Measurements from ENCODE around the gene EGFL8. TPM values are rescaled to one million over a fixed set of nuclear protein-coding genes. Genes with fewer than 3 reads are reported as not detected.

EGFL8 gene
- total and polyA plus RNA-seq, 2 of the 8 experiments (the other 6 are each of a cell fraction or from before 2014, with no cell fraction given), result 5.0 to 9.2 TPM

- no peak within 1 kb of the TSS; the same call in 1 of the 2 replicates for H3K18ac ChIP-seq (ENCODE audit: extremely low read depth, low read length)
- H3K56ac ChIP-seq (replicated peaks; ENCODE audit: insufficient read length, low read depth, low read length), result peak within 1 kb of the TSS; percentile 50
- peaks cover 5% of the 10 kb centered on the region for H3K23me2 ChIP-seq (ENCODE audit: low read depth, low read length)
- no peak within 1 kb of the TSS for H2BK120ac ChIP-seq (replicated peaks; ENCODE audit: low read depth, low read length)
- no peak within 1 kb of the TSS for H3K14ac ChIP-seq (ENCODE audit: insufficient read length)
- POLR2A ChIA-PET (ENCODE audit: partially characterized antibody), result interaction anchor here (0.7 to 6.5 kb wide), 22 partner anchors 9 to 844 kb away, joined by 3 to 70 read pairs (median 4); partner anchors contain the start of genes AGPAT1, EGFL8, MSH5 and PRRT1
- H2BK20ac ChIP-seq (ENCODE audit: low read length), result no peak within 1 kb of the TSS
- peak within 1 kb of the TSS; percentile 65 to 97 (median 96) for H3K9ac ChIP-seq (replicated peaks in 1 of 4; ENCODE audit: extremely low read depth in 1 of 4, low read depth in 3 of 4, low read length in 3 of 4)
- H3K23ac ChIP-seq (ENCODE audit: insufficient read length), result no peak within 1 kb of the TSS
- no peaks in the 10 kb centered on the region for H4K20me1 ChIP-seq (replicated peaks in 1 of 2; ENCODE audit: control insufficient read depth in 1 of 2, insufficient read depth in 2 of 2, low read length in 2 of 2)
- H2BK15ac ChIP-seq (ENCODE audit: low read length), result peak within 1 kb of the TSS; percentile 83; the same call in 1 of the 2 replicates
- H3K36me3 ChIP-seq (ENCODE audit: control insufficient read depth in 2 of 4, insufficient read depth in 4 of 4, low read length in 3 of 4), result peaks cover 0 to 10% (median 4%) of the 10 kb centered on the region in 4 experiments; a peak in 4 of 8 replicates
- peaks cover 0 to 12% of the 10 kb centered on the region in 2 experiments; a peak in 1 of 4 replicates for H3K79me2 ChIP-seq (ENCODE audit: control insufficient read depth in 1 of 2, insufficient read depth in 2 of 2, low read length in 2 of 2)
- H3K4me2 ChIP-seq (ENCODE audit: insufficient read depth in 1 of 2, low read depth in 2 of 2, low read length in 2 of 2), result peak within 1 kb of the TSS; percentile 82 to 98
- FAIRE-seq (peak; percentile 36), DNase-seq (ENCODE audit: low read depth in 1 of 2, low spot score in 2 of 2) (peak; percentile 91 to 96)
- peak within 1 kb of the TSS; percentile 55 for H2BK12ac ChIP-seq (ENCODE audit: low read depth, low read length)
- H3K27ac ChIP-seq (ENCODE audit: low read depth, low read length), result peak within 1 kb of the TSS; percentile 98
- H3K4ac ChIP-seq (replicated peaks; ENCODE audit: insufficient read length, low read depth, low read length), result peak within 1 kb of the TSS; percentile 22
- H4K8ac ChIP-seq (ENCODE audit: extremely low read depth, insufficient read depth, low read length), result peak within 1 kb of the TSS; percentile 92; the same call in 1 of the 2 replicates
- CTCF ChIA-PET (ENCODE audit: partially characterized antibody), result interaction anchor here (1.0 to 5.6 kb wide), 10 partner anchors 10 to 61 kb away, joined by 3 to 76 read pairs (median 6); partner anchors contain the start of gene PRRT1
- peak within 1 kb of the TSS; percentile 78; the same call in 1 of the 2 replicates for H2AFZ ChIP-seq (ENCODE audit: low read length)
- peak within 1 kb of the TSS; percentile 63 for H4K91ac ChIP-seq (replicated peaks; ENCODE audit: insufficient read length, low read length)
- 1% methylated on average over 43 of the region's 44 CpGs; no CpG with 5 or more reads in 1 of the 2 experiments for WGBS, 2 experiments (ENCODE audit: extremely low coverage in 1 of 2, insufficient coverage in 1 of 2, insufficient read length in 1 of 2, insufficient replicate concordance in 2 of 2, low coverage in 1 of 2, low lambda C conversion rate in 2 of 2, missing lambda C conversion rate in 1 of 2)
- H3K79me1 ChIP-seq (ENCODE audit: low read depth, low read length), result peaks cover 2% of the 10 kb centered on the region; the same call in 1 of the 2 replicates
- peak within 1 kb of the TSS; percentile 88 for H4K5ac ChIP-seq (ENCODE audit: insufficient read length, low read depth, low read length)
- no peak within 1 kb of the TSS for H2AK5ac ChIP-seq (ENCODE audit: low read depth, low read length)
- no peaks in the 10 kb centered on the region for H3K9me3 ChIP-seq (ENCODE audit: insufficient read depth in 2 of 2, low read depth in 1 of 2, low read length in 1 of 2)
- peak within 1 kb of the TSS; percentile 89 for H2BK5ac ChIP-seq (ENCODE audit: low read depth, low read length)
- H3K27me3 ChIP-seq (replicated peaks in 1 of 4; ENCODE audit: control insufficient read depth in 3 of 4, extremely low read depth in 1 of 4, insufficient read depth in 3 of 4, low read length in 3 of 4), result no peaks in the 10 kb centered on the region
- peaks cover 3 to 19% (median 8%) of the 10 kb centered on the region in 4 experiments; a peak in 6 of 7 replicates for H3K4me1 ChIP-seq (replicated peaks in 1 of 4; ENCODE audit: control insufficient read depth in 3 of 4, insufficient read depth in 4 of 4, low read length in 3 of 4)
- H3K4me3 ChIP-seq (ENCODE audit: extremely low read depth in 1 of 4, insufficient read depth in 2 of 4, low read depth in 3 of 4, low read length in 4 of 4), result peak within 1 kb of the TSS; percentile 95 to 100 (median 99)
- TF ChIP-seq ZNF274 (IDR thresholded peaks at IDR 0.05; ENCODE audit: borderline replicate concordance, extremely low read depth, low read length), result no peak
- TF ChIP-seq MAX (IDR thresholded peaks at IDR 0.05), result no peak
- peak; percentile 12; the same call in 1 of the 2 replicates for TF ChIP-seq MAFK (IDR thresholded peaks at IDR 0.05; ENCODE audit: low read depth, low read length)
- TF ChIP-seq TBP (IDR thresholded peaks at IDR 0.05; ENCODE audit: low read depth, low read length), result peak; percentile 50; the same call in 1 of the 2 replicates
- TF ChIP-seq FOSL1 (IDR thresholded peaks at IDR 0.05; ENCODE audit: insufficient read depth, low read depth, low read length), result no peak
- no peak for TF ChIP-seq CBX5 (IDR thresholded peaks at IDR 0.05; ENCODE audit: low read depth, low read length)
Measured at GRCh38 chr6:32127717-32128592, 36.4 kb upstream of the EGFL8 start, which contains the start of gene ATF6B. Gene ATF6B, minus strand, starts transcription at chr6:32128246. Its CDS starts 39 bp downstream, at chr6:32128207.

Measured in H1 (cell line).